HG02642 (cell line): Measurements from ENCODE around the gene NDUFB10.
A peak's percentile ranks its signal among the peaks of the same experiment; 100 is the strongest.
"Not testable (repeated sequence)": the region's sequence is repeated elsewhere in the genome, so short reads cannot be mapped to it uniquely, and the experiment has no call there.

Source experiments
- ATAC-seq: cut with Tn5 transposase; IDR thresholded peaks from one replicate; pipeline ENCODE4 v1.9.1; 2021; ENCODE audit warnings: mild to moderate bottlenecking; ENCODE audit not compliant: unreplicated experiment, poor library complexity

Gene NDUFB10

DNA sequence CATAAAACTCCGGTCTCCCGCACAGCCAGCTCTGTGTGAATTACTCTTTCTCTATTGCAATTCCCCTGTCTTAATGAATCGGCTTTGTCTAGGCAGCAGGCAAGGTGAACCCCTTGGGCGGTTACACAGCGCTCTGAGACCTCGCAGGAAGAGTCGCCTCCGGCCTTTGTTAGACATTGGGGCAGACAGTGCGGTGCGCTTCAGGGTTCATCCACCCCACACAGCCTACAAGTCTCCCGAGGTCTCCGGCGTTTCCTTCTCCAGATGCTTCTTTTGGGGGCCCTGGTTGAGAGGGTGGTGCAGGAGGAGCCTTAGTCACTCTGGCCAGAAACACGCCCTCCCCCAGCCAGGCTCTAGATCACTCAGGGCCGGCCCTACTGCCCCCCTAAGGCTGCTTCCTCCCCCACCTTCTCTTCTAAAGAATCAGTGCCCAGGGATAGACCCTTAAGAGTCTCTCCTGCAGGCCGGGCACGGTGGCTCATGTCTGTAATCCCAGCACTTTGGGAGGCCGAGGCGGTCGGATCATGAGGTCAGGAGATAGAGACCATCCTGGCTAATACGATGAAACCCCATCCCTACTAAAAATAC lies 14.6 kb upstream of the NDUFB10 start:
- ATAC-seq = no peak

DNA sequence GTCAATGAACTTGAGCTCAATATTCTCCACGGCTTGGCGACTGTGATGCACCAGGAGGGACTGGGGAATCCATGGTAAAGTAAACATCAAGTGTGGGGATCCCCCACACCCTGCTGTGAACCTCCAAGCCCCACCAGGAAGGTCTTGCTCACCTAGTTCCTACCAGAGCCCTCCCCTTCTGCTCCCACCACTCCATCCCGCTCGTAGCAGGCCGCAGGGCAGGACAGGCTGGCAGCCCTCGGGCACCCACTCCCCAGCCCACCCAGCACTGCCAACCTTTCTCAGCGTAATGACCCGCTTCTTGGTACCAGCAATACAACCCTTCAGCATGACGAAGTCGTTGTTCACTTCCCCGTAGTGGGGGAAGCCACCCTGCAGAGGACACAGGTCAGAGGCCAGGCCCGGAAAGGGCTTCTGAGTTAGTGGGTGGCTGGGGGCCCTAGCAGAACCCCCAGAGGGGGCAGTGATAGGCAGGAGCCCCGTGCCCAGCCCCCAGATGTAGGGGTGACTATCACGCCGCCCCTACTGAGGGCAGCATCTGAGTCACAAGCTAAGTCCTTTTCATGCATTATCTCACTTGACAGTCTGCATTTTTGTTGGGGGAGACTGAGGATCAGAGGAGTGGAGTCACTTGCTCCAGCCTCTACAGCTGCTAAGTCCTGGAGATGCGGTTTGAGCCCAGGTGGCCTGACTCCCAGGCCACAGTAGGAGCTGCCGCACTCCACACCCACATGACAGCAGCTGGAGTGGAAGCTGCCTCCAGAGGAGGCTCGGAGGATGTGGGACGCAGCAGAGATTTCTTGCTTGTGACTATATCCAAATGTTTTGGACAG lies 13.6 kb upstream of the NDUFB10 start:
- no peak for ATAC-seq

DNA sequence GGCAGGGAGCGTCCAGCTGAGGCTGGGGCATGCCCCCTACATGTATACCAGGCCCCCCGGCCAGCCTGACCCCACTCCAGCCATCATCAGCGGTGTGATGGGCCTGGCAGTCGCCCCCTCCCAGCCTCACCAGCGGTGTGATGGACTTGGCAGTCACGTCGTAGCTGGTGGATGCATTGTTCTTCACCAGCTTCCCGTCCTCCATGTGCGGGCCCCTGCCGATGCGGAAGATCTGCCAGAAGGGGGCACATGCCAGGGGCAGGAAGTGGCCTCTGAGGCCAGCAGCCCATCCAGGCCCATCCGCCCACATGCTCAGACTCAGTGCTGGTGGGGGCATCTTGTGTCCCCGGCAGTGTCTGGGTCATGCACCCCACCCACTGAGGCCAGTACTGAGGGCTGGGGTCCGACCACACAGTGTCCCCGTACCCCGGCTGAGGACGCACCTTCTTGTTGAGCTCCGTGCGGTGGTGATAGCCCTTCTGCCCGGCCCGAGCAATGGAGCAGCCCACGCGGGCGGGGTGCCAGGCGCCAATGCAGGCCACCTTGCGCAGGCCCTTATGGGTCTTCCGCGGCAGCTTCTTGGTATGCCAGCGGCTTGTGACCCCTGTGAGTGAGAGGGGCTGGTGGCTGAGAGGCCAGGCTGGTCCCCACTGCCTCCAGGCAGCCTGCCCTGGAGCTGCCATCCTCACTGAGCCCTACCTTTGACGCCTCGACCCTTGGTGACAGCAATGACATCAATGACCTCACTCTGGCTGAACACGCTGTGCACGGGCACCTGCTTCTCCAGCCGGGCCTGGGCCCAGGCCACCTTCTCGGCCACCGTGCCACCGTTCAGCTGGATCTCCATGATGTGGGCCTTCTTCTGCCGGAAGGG lies 12.6 kb upstream of the NDUFB10 start:
- ATAC-seq = no peak

DNA sequence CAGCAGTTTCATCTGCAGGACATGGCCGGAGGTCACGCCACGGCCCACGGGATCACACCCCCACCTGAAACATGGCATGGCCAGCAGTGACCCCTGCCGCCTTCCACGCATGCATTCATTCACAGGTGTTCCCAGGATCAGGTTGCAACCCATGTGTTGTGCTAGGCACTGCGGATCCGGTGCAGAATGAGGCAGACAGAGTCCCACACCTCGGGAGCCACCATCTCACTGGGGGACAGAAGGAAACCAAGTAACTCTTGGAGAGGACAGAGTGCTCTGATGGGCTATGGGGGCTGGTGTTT lies 12.0 kb upstream of the NDUFB10 start:
- no peak for ATAC-seq

DNA sequence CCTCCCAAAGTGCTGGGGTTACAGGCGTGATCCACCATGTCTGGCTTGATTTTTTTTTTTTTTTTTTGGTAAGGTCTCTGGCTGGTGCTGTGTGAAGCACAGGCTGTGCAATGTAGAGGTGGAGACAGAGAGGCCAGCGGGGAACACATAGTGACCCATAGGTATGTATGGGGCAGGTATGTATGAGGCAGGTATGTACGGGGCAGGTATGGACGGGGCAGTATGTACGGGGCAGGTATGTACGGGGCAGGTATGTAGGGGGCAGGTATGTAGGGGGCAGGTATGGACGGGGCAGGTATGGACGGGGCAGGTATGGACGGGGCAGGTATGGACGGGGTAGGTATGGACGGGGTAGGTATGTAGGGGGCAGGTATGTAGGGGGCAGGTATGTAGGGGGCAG lies 9.8 kb upstream of the NDUFB10 start:
- no peak for ATAC-seq

DNA sequence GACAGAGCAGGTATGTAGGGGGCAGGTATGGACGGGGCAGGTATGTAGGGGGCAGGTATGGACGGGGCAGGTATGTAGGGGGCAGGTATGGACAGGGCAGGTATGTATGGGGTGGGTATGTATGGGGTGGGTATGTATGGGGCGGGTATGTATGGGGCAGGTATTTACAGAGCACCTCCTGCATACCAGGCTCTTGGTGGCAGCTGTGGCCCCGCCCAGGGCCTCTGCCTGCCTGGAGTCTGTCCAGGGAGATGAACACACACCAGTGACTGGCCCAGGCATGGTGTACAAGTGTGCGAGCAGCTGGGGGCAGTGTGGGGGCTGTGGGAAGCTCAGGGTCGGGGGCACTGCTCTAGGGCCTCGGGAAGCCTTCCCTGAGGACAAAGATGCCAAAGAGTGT lies 9.3 kb upstream of the NDUFB10 start:
- ATAC-seq = no peak

DNA sequence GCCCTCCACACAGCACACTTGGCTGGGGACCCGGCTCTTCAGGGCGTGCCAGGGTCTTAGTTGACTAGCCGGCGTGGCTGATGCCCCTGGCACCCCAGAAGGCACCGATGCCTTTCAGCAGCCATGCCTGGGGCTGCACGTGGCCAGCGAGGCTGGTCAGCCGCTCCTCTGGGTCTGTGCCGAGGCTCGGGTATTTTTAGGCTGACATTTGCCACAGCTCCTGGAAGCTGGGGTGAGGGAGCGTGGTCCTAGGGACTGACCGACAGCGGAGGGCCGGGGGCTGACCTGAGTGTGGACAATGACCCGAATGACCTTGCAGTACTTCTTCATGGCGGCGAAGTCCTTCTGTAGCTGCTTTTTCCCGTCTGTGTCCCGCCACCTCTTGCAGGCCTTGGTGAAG lies 8.8 kb upstream of the NDUFB10 start:
- ATAC-seq = no peak

DNA sequence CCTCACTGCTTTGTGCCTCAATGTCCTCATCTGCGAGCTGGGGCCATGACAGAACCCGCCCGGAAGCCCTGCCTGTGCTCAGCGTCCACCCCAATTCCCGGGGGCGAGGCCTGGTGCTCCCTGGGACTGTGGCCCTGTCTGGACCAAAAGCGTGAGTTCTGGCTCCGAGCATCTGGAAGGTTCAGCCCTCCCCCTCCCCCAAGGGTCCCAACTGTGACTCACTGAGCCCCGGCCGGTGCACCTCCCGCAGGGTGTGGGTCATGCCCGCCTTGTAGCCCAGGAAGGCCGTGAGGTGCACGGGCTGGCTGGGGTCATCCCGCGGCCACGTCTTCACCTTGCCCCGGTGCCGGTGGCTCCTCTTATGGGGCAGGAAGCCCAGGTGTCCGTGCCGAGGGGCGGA lies 5.6 kb upstream of the NDUFB10 start:
- no peak for ATAC-seq

DNA sequence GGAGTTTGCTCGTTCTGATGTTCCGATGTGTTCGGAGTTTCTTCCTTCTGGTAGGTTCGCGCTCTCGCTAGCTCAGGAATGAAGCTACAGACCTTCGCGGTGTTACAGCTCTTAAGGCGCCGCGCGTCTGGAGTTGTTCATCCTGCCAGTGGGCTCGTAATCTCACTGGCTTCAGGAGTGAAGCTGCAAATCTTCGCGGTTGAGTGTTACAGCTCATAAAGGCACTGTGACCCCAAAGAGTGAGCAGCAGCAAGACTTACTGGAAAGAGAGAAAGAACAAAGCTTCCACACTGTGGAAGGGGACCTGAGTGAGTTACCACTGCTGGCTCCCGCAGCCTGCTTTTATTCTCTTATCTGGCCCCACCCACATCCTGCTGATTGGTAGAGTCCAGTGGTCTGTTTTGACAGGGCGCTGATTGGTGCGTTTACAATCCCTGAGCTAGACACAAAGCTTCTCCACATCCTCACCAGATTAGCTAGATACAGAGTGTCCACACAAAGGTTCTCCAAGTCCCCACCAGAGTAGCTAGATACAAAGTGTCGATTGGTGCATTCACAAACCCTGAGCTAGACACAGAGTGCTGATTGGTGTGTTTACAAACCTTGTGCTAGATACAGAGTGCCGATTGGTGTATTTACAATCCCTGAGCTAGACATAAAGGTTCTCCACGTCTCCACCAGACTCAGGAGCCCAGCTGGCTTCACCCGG lies 1.8 kb upstream of the NDUFB10 start:
- not testable (repeated sequence) for ATAC-seq

DNA sequence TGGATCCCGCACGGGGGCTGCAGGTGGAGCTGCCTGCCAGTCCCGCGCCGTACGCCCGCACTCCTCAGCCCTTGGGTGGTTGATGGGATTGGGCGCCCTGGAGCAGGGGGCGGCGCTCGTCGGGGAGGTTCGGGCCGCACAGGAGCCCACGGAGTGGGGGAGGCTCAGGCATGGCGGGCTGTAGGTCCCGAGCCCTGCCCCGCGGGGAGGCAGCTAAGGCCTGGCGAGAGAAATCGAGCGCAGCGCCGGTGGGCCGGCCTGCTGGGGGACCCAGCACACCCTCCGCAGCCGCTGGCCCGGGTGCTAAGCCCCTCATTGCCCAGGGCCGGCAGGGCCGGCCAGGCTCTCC lies 1.2 kb upstream of the NDUFB10 start:
- not testable (repeated sequence) for ATAC-seq

GRCh38 chr16:1958715-1959268 lies 546 bp upstream of the NDUFB10 start:
- no peak for ATAC-seq

DNA sequence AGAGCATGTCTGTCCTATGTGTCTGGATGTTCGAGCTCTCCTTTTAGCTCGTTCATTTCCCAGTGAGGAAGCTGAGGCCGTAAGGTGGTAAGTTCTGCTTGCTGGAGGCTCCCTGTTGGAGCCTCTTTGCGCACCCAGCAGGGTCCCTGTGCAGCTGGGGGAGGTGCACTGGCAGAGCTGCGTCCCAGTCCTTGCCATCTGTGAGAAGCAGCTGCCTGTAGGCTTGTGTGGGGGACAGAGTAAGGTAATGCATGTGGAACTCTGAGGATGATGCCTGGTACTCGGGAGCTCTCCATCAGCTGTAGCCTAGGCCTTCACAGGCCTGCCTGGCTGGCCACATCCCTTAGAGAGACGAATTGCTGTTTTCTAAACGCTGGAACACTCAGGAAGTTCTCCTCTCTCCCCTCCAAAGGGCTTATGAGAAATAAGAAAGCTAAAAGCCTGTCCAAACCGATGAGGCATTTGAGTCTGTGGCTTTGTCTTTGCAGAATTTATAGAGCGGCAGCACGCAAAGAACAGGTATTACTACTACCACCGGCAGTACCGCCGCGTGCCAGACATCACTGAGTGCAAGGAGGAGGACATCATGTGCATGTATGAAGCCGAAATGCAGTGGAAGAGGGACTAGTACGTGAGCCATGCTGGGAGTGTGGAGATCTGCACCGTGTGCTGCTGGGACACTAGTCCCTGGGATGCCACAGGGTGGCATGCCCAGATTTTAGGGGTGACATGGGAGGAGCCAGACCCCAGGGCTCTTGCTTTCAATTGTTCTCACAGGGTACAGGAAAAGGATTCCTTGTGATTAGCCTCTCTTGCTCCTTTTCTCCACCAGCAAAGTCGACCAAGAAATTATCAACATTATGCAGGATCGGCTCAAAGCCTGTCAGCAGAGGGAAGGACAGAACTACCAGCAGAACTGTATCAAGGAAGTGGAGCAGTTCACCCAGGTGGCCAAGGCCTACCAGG lies 1.6 kb downstream of the NDUFB10 start:
- no peak for ATAC-seq

- no peak for ATAC-seq
Observed at GRCh38 chr16:1961651-1962067, 2.3 kb downstream of the NDUFB10 start.

DNA sequence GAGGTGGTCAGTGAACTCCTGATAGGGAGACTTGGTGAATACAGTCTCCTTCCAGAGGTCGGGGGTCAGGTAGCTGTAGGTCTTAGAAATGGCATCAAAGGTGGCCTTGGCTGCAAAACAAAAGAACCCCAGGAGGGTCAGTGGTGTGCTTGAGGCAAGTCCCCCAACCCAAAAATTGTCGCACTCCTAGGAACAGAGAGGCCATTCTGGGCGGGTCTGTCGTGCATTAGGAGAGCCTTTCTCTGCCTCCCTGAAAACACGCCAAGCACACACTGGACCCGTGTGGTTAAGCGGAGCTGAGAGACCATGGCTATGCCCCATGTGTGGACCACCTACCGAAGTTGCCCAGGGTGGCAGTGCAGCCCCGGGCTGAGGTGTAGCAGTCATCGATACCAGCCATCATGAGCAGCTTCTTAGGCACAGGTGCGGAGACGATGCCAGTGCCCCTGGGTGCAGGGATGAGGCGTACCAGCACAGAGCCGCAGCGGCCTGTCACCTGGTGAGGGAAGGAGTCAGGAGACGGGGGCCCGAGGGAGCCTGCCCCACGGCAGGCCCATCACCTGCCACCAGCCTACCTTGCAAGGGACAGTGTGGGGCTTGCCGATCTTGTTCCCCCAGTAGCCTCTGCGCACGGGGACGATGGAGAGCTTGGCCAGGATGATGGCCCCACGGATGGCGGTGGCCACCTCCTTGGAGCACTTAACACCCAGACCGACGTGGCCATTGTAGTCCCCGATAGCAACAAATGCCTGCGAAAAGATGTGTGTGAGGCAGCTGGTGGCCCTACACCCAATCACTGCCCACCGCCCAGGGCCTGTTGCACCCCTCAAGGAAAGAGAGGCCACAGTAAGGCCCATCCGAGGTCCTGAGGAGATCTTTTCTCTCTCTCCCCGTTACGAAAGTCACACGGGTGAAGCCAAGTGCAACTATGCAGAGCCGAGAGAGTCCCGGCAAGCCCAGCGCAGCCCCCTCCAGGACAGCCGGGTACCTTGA lies 3.1 kb downstream of the NDUFB10 start:
- not testable (repeated sequence) for ATAC-seq

DNA sequence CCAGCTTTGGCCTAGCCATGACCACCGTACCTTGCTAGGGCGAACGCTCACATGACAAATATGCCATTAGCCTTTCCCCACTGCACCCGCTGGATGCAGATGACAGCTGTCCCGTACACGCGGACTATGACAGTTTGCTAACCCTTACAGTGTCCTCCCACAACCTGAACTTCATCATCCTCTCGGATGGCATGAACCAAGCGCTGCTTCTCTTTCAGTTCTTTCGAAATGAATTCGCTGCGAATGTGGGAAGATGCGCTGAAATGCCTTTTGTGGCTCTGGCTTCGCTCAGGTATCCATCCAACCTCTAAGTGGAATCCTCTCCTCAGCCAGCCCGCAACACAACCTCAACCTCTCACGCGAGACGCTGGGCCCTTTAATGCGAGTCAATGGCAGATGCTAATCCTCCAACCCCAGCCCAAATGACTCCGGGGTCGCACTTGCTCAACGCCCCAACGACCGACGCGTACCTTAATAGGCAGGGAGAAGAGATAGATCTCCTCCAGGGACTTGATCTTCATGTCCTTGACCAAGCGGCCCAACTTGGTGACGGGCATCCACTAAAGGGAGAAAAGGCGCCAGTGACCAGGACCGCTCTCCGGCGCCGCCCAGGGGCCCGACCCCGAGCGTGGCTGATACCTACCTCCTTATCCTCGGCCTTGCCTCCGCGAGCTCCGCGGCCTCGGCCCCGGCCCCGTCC lies 4.6 kb downstream of the NDUFB10 start:
- peak; percentile 24 for ATAC-seq

GRCh38 chr16:1964506-1965395 lies 5.4 kb downstream of the NDUFB10 start, which contains the start of gene RPS2:
TSS of gene RPS2 (minus strand) at chr16:1964826. CDS start at chr16:1964625, 201 bp downstream.
- peak; percentile 85 for ATAC-seq
